Stimulated activated CD8-positive, alpha-beta memory T cell treated with anti-CD3 and anti-CD28 coated beads, Interleukin-4, amount 100 ng/mL, for 48 hours (primary cell): ENCODE results near the gene TBC1D14.

Source experiments
- DNase-seq: peaks from one replicate; pipeline ENCODE4 v3.0.0-alpha.2; 2020

TBC1D14 gene

DNA sequence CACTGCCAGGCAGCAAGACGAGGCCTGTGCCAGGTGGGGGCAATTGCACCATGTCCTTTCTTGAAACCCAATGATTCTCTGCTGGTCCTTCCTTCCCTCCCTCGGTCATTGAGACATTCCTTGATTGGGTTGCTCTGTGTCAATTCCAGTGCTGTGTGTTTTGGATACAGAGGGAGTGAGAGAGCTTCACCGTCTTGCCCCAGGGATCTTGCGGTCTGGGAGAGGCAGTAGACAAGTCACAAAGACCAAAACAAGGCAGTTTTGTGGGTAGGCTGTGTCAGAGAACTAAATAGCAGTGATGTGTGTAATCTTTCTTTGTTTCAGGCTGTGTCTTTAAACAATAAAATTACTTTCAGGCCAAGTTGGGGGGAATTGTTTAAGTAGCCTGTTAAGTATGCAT is 94.7 kb downstream of the TBC1D14 start:
- DNase-seq, result no peak

DNA sequence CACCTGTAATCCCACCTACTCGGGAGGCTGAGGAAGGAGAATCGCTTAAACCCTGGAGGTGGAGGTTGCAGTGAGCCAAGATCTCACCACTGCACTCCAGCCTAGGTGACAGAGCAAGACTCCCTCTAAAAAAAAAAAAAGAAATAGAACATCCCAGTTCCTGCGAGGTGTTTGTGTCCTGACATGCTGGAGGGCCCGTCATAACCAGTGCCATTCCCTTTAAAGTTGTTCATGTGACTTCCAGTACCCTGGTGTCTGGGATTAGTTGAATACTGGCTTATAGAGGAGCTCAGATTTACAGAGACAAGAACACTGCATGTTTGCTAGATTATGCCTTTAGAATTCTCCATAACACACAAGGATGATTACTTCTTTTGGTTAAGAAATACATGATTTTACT is 95.9 kb downstream of the TBC1D14 start:
- no peak for DNase-seq

DNA sequence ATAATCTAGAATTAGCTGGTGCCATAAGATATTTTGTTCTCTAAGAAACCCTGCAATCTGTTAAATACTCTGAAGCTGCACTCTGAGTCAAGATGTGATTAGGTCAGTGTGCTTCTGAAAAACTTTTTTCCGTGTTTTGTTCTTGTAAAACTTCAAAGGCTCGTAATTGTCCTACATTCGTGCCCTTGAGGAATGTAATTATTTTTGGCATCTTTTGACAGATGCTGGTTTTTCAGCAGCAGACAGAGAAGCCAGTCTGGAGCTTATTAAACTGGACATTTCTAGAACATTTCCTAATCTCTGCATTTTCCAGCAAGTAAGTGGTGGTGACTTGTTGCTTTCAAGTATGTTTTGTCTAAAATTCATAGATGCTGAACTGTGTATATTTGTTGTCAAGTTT is 96.8 kb downstream of the TBC1D14 start:
- no peak for DNase-seq

DNA sequence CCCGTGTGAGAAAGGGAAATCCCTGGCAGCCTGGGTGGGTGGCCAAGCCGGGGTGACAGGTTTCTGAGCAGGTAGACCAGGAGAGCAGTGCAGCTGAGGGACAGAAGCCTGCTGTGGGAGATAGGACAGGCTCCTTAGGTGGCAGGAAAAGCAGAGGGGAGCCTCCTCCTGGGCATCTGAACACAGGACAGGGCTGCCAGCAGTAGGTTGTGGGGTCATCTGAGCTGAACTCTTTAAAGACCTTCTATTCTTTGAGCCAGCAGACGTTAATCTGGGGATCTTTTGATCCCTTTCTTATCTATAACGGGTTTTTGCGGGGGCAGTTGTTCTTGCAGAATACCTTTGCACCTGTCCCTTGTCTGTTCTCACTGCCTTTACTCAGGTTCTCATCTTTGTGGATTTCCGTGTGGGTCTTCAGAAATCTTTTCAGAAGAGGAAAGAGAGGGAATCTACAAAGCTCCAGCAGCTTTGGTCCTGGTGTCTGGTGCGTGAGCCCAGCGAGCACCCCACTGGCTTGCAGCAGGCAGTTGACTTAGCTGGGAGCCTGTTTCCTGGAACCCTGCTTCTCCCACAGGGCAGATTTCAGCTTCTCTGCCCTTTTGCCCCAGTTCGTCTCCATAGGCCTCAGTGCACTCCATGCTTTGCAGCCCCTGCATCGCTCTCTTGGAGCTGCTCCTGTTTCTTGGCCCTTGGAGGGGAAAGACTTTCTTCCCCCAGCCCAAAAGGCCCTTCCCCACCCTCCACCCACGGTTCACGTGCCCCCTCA is 97.7 kb downstream of the TBC1D14 start:
- no peak for DNase-seq

DNA sequence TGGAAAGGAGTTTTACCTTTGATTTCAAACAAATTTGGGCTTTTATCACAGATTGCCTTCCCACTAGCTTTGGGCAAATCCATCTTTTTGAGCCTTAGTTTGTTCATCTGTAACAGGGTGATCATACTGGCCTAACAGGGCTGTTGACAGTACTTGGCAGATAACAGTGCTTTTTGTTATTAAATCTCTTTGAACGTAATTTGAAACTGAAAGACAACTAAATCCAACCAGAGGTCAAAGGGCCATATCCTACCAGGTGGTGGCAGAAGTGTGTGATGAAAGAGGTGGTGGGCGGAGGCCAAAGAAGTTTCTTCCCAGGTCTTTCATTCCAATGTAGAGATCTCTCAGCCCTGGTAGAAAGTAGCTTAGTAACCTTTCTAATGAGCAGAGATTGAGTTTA is 98.3 kb downstream of the TBC1D14 start:
- DNase-seq, result no peak

DNA sequence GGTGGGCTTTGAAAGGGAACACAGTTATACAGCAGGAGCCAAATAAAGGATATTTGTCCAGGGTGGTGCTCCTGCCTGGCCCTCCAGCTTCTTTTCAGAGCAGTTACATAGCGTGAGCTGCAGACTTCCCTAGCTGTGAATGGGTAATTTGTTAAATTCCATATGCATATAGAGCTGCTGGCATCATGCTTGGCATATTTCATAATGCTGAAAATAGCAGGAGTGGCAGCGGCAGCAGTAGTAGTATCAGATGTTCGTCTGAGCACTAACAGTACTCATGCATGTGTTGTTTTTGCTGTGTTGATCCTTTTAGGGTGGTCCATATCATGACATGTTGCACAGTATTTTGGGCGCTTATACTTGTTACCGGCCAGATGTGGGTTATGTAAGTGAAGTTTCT is 99.9 kb downstream of the TBC1D14 start:
- DNase-seq, result no peak

DNA sequence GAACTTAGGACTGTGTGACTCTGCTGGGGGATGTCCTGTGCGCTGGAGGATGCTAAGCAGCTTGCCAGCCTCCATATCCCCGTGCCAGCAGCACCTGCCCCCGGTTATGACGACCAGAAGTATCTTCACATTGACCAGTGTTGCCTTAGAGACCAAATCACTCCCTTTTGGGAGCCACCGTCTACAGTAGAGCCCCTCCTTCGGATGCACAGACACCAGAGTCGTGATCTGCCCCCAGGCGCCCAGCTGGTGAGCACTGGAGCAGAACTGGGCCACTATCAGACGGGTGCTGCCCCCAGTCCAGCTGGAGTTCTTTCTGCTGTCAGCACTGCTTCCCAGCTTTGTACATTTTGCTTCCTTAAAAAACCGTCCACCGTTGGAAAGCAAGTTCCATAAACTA is 103.5 kb downstream of the TBC1D14 start:
- no peak for DNase-seq

DNA sequence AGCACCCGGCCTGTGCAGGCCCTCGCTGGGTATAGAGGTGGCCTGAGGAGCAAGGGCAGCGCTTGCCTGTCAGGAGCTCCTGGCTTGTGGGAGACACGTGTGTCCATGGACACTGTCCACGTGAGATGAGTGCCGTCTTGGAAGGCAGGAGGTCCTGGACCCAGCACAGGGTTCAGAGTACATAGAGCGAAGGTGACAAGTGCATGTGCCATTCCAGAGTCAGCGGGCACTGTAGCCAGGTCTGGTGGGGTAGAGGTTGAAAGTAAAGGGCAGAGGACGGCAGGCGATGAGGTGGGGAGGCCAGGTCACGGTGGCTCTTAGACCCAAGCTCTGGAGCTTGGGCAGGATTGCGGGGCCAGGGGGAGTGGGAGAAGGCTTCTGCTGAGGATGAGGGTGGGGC is 105.2 kb downstream of the TBC1D14 start:
- DNase-seq, result no peak

DNA sequence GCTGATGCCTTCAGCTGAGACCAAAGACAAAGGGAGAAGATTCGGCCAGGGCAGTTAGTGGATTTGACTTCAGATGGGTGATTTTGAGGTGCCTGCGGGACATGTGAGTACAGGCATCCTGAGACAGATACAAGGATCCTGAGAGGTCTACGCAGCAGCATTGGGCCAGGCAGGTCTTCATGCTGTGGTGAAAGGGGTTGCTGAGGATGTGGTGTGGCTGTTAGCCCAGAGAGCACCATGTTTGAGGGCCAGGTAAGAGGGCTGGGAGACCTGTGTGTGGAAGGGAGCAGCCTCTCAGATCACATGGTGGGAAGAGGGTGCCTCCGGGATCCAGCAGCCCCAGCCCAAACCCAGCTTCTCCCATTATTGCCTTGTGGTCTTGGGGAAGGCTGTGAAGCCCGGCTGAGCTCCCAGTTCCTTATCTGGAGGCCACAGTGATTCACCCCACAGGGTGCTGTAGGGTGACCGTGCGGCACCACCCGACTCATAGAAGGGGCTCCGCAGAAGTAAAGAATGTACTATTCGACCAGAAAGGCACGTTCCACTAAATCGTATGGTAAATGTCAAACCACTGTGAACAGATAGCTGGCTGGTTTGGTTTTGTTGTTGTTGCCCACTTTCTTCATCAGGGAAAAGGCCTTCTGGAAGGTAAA is 105.9 kb downstream of the TBC1D14 start:
- DNase-seq, result no peak

DNA sequence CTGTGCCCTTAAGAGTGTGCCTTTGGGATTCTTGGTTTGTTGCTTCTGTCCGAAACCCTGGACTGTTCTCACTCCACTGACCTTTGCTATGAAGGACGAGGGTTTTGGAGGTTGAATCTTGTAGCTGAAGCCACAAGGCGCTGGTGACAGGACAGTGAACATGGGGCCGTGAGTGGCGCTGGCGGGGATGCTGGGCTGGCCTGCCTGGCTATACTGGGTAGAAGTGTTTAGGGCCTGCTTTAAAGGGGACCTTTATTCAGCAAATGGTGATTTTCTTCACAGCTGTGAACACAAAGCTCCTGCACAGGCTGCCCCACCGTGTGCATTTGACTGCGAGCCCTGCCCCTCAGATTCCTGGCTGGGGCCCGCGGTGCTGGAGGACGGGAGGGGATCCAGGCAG is 106.5 kb downstream of the TBC1D14 start:
- DNase-seq, result no peak

DNA sequence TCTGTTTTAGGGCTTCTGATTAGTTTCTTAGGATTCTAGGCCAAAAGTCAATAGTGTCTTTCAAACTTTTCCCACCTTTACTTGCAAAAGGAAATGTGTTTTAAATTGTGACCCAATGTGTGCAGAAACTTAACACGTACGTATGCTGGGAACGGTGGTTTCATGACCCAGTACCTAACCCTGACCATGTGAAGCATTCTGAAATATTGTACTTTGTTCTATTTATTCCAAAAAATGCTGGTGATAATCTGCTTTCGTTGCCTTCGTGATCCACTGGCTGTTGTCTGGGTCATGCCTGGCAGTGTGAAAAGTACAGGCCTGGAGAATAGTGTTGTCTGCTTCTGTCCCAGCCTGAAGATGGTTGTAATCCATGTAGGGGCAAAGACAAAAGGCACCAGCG is 106.9 kb downstream of the TBC1D14 start:
- DNase-seq, result no peak

DNA sequence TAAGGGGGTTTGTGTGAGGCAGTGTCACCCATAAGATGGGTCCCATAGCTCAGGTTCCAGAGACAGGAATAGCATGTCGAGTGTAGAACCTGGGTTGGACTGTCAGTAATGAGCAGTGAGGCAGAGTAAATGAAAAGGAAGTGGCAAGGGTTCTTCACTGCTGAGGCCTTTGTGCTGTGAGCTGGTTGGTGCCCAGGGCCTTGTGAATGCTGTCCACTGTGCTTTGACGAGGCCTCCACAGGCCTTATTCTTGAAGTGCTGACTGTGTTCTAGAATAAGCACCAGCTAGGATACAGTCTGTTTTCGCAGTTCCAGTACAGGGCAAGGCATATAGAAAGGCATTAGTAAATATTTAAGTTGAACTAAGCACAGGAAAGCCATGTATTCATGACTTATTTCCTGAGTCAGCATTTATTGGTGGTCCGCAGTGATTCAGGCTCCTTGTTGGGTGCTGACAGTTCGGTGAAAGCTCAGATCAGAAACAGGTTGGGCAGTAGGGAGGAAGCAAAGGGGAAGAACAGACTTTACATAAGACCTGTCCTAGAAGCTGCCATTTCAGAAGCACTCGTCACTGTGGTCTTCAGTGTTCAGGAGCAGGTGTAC is 107.9 kb downstream of the TBC1D14 start:
- no peak for DNase-seq

DNA sequence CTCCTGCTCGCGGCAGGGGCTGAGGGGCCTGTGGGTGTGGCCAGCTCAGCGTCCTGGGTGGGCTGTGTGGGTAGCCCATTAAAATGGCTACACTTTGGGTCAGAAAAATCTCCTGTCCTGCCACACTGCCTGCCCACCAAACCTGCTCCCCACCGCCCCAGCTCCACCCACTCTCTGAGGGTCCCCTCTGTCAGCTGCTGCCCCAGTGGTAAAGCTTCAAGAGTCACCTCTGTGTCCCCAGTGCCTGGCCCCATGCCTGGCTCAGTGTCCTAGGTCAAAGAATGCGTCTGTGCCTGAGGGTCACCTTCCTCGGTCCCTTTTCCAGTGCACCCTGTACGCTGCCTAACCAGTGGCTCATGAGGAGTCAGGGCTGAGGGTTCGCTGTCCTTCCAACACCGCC is 108.7 kb downstream of the TBC1D14 start:
- DNase-seq, result no peak

DNA sequence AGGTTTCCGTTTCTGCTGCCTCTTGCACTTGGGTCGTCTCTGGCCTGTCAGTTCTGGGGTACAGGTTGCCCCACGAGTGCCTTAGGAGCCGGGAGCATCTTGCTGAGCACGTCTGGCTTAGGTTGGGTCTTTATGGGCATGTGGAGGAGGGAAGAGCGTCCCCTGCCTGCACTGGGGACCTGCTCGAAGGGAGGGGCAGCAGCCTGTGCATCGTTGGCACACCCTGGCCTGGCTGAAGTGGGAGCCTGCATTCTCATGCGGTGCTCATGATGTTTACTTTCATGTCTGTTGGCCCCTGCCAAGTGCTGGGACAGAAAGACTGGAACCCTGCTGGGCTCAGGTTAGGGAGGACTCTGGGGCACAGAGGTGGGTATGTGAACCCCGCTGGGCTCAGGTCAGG is 109.7 kb downstream of the TBC1D14 start:
- no peak for DNase-seq

DNA sequence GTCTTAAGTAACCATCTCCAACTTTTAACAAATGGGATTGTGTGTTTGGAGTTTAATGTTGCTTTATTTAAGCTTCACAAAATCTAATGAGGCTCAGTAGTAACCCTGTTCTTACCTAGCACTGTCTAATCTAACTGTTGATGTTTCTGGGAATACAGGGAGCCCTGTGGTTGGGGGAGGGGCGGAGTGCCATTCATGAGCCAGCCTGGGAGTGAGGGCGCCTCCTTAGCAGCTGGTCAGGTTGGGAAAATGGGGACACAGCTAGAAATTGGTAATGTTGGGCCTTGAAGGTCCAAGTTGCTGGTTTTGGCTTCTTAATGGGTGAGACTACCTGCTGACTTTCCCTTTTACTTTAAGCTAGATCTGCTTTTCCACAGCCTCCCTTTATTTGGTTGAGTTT is 110.7 kb downstream of the TBC1D14 start:
- DNase-seq, result no peak

DNA sequence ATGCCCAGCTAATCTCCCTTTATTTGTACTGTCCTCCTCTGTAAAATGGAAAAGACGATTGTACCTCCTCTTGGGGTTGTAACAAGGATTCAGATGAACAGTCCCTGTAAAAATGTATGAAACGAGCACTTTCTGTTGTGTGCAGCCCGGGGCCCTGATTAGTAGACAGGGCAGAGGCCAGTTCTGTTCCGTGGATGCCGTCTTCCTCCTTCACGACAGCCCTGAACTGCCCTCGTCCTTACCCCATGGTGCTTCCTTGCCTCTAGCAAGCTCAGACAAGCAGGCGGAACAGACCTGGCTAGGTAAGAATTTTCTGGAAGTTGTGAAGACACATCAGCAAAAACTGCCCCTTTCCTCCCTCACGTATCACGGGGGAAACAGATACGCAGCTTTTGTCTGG is 111.2 kb downstream of the TBC1D14 start:
- no peak for DNase-seq

DNA sequence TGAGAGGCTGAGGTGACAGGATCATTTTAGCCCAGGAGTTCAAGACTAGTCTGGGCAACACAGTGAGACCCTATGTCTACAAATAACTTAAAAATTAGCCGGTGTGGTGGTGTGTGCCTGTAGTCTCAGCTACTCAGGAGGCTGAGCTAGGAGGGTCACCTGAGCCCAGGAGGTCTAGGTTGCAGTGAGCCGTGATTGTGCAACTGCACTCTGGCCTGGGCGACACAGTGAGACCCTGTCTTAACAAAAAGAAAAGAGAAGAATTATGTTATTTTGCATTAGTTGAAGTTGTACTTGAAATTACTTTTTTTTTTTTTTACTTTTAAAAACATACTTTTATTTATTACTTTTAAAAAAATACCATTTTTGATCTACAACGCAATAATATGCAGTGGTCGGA is 111.7 kb downstream of the TBC1D14 start:
- no peak for DNase-seq

DNA sequence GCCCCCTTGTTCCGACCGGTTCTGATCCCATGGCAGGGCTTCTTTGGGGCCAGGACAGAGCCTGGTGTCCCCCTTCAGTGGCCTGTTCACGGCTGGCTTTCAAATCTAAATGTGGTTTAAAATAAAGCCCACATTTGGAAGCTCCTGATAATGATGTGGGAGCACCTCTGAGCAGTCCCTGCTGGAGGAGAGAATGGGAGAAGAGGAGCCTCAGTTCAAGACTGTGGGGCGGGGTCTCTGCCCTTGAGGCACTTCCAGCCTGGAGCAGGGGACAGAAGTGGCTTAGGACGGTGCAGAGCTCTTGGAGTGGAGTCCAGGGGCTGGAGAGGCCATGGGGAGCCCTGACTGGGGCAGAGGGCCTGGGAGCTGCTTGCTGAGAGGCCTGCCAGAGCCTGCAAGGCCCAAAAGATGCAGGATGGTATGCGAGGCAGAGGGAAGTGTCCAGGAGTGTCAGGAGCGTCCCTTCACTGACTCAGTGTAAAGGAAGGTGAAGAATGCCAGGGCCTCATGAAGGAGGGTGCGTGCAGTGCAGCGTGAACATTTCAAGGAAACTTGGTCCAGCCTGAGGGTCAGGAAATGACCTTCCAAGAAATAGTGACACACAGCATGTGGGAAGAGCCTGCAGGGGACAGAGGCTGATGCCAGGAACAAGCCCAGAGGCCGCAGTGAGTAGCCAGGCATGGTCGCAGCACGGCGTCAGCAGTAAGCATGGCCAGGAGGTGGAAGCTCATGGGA is 112.5 kb downstream of the TBC1D14 start:
- DNase-seq, result no peak

DNA sequence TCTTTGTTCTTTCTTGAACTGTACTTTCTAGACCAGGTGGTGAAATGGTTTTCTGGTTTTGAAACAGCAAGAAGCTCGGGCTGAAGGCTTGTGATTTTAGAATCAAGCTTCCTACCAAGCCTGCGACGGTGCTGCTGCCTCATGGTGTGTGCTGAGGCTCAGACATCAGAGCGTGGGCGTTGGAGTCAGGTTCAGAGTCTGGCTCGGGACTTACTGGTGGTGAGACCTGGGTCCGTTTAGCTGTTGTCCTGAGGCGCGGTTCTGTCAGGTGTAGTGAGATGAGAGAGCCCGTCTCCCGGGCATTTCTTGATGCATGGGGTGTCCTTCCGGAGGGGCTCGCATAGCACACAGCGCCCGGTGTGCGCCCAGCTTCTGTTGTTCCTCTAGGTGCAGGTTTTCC is 113.9 kb downstream of the TBC1D14 start:
- no peak for DNase-seq

DNA sequence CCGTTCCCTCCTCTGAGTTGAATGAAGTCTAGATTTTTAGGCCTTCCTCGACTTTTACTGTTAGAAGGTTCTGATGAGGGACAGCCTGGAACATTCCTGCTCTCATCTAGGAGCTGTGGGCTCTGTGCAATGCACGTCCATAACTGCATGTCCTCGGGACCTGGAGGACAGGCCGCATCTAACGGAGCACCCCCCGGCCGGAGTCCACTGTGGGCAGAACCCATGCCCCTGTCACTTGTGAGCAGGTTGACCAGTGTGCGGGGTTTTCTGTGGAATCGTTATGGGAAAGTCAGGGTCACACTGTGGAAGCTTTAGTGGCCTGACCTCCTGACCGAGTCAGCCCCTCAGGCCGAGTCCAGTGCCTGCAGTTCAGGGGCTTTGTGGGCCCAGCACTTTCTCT is 114.3 kb downstream of the TBC1D14 start:
- no peak for DNase-seq

DNA sequence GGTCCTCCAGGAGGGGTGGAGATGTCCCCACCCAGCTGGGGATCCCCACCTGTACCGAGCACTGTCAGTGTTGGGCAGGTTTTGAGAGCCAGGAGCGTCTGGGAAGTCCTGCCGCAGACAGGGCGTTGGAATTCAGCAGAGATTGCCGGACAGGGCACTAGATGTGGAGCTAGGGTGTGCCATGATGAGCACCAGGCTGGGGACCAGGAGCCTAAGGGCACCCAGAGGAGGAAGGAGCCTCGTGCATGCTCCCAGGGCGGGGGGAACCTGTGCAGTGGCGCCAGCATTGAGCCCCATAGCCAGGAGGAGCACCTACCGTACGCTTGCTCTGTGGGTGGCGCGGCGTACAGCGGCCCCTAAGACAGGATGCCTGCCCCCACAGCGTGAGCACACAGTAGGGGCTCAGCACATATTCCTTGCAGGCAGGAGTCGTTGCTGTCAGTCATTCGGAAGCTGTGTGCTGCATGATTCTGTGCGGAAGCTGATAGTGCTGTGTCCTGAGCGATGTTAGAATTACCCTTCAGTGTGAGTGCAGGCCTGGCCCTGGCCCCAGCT is 114.8 kb downstream of the TBC1D14 start:
- no peak for DNase-seq

DNA sequence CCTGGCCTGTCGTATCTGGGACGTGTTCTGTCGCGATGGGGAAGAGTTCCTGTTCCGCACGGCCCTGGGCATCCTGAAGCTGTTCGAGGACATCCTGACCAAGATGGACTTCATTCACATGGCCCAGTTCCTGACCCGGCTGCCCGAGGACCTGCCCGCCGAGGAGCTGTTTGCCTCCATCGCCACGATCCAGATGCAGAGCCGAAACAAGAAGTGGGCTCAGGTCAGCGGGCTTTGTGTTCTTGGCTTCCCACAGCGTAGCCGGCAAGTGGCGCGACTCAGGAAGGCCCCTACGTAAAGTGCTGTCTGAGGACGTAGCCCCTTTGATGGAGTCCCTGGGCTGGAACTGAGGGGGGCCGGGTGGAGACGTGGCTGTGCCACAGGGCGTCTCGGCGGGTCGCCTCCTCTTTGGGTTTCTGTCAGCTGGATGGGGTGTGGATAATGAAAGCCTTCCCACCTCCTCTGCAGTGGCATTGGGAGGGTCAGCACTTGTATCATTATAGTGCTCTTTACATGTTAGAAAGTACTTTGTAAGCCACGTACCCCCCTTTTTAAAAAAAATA is 115.5 kb downstream of the TBC1D14 start:
- no peak for DNase-seq

DNA sequence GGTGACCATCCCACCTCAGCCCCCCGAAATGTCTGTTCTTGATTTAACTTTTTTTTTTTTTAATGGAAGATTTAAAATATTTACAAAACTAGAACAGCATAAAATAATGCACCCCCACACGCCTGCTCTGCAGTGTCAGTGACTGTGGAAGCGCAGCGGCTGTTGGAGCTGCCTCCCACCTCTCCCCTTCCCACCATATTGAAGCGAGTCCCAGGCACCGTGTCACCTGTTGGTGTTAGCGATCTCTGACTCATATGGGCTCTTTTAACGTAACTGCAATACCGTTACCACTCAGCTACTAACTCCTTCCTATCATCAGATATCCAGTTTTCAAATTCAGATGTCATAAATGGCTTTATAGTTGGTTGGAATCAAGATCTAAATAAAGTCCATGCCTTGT is 116.5 kb downstream of the TBC1D14 start:
- no peak for DNase-seq
